Activated effector memory CD4-positive, alpha-beta T cell treated with anti-CD3 and anti-CD28 coated beads, Interleukin-2, amount 50 U/mL, for 16 hours (primary cell): ENCODE results near the gene GLMN.
"Not testable (repeated sequence)": the region's sequence is repeated elsewhere in the genome, so short reads cannot be mapped to it uniquely, and the experiment has no call there.

Source experiments
- DNase-seq: peaks from one replicate; pipeline ENCODE4 v3.0.0-alpha.2; 2020

Gene GLMN

DNA sequence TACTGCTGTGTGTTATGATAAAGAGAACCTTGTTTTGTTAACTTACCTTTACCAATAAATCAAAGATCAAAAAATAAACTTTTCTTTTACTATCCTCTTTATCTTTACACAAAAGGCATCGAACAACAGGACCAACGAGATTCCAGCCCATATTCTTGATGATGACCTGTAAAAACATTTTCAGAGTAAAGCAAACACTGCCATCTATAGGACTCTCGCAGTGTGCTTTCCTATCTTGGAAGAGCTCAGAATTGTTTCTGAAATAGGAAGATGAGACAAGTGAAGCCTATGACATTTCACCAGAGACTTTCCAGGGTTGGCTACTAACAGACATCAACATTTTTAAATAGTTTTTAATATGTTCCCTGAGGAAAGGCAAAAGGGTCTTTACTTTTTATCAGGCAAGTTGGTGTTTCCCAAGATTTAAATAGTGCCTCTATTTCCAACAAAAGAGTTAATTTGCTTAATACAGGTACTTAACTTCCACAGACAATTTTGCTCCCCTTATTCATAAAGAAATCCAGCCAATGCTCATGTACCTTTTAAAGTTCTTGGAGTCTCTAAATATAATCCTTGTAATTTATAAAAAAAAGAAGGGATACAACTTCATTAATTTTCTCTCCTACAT lies 7.3 kb downstream of the GLMN start:
- DNase-seq = no peak

DNA sequence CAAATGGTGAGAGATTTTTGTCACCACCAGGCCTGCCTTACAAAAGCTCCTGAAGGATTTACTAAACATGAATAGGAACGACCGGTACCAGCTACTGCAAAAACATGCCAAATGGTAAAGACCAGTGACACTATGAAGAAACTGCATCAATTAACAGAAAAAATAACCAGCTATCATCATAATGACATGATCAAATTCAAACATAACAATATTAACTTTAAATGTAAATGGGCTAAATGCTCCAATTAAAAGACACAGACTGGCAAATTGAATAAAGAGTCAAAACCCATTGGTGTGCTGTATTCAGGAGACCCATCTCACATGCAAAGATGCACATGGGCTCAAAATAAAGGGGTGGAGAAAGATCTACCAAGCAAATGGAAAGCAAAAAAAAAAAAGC lies 17.4 kb downstream of the GLMN start:
- DNase-seq = not testable (repeated sequence)

DNA sequence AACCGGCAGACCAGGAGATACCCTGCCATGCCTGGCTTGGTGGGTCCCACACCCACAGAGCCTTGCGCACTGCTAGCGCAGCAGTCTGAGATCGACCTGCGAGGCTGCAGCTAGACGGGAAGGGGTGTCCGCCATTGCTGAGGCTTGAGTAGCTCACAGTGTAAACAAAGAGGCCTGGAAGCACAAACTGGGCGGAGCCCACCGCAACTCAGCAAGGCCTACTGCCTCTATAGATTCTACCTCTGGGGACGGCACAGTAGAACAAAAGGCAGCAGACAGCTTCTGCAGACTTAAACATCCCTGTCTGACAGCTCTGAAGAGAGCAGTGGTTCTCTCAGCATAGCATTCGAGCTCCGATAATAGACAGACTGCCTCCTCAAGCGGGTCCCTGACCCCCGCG lies 19.0 kb downstream of the GLMN start:
- not testable (repeated sequence) for DNase-seq

DNA sequence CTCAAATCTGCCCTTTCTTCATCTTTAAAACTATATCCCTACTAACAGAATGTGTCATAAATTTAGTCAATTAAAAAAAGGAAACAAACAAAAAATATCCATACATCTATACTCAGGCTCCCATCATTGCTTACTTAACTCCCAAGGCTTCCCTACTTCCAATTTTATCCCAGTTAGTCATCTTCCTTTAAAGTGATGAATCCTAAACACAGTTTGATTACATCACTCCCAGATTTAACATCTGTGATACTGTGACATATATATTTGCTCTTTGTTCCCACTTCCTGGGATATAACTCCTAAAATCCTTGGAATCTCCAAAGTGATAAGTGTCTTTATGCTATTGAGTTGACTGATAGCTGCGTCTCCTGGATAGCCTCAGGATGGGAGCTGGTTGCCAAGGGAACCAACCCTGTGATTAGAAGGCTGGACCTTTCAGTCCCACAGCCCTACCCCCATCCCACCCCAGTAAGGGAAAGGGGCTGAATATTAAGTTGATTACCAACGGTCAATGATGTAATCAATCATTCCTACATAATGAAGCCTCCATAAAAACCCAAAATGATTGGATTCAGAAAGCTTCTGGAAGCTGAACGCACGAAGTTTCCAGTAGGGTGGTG lies 21.6 kb downstream of the GLMN start:
- DNase-seq = no peak

DNA sequence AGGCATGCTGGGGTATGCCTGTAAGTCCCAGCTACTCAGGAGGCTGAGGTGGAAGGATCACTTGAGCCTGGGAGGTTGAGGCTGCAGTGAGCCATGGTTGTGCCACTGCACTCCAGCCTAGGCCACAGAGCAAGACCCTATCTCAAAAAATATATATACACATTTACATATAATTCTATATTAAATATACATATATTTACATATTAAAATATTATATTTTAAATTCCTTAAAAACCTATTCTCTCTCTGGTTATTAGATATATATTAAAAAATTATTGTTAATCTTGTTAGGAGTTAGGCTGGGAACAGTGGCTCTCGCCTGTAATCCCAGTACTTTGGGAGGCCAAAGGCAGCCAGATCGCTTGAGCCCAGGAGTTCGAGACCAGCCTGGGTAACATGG lies 22.7 kb downstream of the GLMN start:
- no peak for DNase-seq

DNA sequence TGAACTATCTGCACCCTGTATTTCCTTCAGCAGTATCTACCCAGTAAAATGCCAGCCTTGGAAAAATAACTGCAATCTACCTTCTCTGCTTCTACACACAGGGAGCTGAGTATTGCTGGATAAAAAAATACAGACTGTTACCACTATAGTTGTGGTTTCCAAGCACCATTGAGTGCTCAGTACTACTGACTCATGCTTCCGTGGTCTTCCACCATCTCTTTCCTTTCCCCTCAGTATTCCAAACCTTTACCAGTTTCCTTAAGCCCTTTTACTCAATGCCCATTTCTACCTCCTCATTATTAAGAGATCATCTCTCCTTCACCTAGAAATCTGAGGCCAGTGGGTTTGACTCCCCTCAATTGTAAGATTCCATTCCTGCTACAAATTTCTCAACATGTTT lies 23.8 kb downstream of the GLMN start:
- no peak for DNase-seq

DNA sequence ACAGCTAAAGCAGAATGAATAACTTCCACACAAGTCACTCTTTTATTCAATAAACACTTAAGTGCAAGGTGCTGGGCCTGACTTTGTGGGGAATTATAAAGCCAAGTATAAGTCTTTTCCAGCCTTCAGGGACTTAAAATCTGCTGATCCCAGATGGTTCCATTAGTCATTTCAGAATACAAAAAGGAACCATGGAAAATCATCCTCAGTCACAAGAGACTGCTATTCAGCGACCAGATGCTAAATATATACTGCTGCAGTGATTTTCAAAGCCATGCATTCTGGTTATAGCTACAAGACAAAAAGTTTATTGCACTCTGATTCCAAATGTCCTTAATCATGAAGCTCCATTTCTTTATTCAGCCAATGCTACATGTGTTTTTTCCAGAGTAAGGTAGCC lies 25.7 kb downstream of the GLMN start:
- DNase-seq = no peak

DNA sequence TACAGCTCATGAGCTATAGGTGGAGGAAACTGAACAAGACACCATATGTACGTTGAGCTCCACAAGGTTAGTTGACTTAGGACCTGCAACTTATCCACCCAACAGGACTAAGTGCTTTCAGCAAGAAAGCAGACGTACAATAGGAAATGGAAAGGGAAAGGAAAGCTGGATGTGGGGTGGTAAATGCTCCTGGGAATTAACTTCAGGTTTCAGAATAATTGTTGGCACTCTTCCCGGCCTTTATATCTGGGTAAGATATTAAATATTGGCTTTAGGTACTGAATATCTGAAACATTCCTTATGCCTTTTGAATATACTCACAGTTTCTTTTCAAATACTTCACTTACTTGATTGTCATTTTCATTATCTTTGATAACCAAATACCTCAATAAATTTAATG lies 36.3 kb downstream of the GLMN start:
- no peak for DNase-seq

DNA sequence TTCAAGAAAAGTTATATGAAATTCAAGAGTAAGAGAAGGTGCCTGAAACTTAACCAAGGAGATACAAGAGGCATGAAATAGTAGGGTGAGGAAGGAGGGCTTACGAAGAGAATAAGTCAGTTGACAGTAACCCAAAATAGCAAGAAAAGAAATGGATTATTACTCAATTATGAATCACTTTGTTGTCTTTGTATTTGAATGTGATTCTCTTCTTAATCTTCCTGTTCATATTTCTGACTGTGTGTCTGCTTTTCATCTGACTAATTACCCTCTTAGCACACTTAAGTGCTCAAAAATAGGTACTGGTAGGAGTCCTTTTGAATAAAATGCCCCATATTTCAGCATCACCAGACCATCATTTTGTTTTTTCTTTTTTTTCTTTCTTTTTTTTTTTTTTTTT lies 39.4 kb downstream of the GLMN start:
- no peak for DNase-seq

DNA sequence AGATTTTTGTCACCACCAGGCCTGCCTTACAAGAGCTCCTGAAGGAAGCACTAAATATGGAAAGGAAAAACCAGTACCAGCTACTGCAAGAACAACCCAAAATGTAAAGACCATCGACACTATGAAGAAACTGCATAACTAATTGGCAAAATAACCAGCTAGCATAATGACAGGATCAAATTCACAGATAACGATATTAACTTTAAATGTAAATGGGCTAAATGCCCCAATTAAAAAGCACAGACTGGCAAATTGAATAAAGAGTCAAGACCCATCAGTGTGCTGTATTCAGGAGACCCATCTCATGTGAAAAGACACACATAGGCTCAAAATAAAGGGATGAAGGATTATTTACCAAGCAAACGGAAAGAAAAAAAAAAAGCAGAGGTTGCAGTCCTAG lies 44.1 kb downstream of the GLMN start:
- not testable (repeated sequence) for DNase-seq

DNA sequence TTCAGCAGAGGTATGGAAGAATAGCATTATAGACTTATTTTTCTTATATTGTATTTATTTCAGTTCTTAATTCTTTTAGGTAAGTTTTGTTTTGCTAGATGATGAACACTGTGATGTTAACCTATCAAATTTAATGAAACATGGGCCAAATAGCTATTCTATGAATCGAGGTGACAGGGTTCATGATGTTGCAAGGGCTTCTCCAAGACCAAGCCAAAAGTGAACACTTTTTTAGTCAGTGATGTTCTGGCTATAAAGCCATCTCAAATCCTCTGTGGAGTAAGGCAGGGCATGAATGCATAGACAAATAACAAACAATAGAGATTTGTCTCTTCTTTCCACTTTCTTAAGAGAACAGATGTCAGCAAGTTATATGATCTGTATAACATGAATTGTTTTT lies 54.4 kb downstream of the GLMN start:
- DNase-seq = no peak

DNA sequence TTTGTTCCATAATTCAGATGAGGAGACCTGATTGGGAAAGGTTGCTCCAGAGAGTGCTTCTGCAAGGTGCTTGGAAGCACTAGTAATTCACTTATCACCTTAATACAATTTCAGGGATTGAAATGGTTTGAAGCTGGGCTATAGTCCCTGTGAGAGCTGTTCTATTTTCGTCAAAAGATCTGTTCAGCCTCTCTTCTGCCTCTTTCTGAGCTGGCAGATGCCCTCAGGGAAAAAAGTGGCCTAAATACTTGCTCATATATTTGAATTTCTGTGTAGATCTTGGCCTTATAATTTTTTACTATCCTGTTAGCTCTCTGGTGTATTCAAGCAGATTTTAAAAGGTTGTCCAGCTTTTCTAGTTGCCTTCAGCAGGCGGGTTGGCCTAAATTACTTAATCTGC lies 58.8 kb downstream of the GLMN start:
- DNase-seq = no peak

DNA sequence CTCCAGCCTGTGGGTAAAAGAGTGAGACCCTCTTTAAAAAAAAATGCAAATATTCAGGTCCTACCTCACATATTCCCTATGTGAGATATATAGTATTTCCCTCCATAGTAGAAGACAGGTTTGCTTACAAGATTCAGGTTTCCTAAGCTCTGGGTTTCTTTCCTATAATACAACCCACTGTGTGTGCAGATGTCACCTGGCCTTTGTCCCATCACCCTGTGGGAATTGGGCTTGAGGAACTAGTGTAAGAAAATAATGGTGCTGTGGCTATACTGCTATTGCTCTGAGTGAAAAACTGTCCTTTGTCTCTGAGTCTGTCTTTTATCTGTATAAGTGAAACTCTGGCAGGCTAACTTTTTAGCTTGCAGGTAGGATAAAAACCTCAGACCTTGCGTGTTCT lies 68.1 kb downstream of the GLMN start:
- DNase-seq = no peak

DNA sequence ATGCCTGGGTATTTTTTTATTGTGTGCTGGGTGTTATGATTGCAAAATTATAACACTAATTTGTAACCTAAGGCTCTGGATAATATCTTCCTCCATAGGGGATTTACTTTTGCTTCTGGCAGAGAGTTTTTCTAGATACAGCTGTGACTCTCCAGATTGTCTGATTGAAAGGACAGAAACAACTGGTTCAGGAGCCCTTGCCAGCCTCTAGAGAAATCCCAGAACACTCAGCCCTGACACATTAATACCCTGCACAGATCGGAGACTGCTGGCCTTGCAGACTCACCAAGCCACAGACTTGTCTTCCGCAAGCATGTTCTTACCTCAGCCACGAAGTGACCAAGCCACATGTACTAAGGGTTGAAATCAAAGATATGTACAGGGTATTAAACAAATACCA lies 70.4 kb downstream of the GLMN start:
- DNase-seq = no peak

DNA sequence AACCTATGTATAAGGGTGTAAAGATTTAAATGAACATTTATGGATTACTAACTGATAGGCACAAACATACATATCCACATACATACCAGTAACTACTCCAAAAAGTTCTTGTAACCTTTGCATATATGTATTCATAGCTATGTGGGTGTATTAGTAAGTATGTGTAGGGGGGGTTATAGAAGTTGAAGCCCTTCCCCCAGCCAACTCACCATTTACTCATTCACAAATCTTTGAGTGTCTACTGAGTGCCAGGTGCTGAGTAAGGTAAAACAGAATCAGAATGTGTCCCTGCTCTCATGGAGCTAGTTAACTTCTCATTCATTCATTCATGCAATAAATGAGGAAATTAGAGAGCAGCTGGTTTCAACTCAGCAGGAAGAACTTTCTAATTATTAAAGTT lies 79.8 kb downstream of the GLMN start:
- DNase-seq = no peak

DNA sequence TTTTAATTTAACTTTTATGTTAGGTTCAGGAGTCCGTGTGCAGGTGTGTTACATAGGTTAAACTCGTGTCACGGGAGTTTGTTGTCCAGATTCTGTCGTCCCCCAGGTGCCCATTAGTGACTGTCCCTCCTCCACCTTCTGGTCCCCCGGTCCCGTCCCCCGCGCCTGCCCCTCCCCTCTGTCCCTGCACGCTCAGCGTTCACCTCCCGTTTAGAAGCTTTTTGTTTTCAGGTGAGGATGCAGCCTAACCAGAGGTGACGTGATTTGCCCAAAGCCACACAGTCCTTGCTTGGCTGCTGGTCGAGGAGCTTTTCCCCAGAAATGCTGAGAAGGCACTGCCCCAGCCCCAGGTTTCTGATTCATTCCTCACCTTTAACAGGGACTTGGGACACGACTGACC lies 80.2 kb downstream of the GLMN start:
- DNase-seq = no peak

DNA sequence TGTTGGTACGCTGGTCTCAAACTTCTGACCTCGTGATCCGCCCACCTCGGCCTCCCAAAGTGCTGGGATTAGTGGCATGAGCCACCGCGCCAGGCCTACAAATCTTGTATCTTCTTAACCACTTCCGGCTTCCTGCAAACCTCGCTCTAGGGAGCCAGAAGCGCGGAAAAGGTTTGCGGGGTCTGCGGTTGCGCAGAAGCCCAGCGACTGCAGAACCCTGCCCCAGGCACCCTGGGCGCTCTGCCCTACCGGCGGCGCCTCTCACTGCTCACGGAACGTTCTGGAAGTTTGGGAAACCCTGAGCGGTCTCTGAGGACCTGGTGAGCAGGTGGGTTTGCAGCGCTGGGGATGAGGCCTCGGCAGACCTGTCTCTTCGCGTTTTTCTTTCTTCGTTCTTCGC lies 81.1 kb downstream of the GLMN start, which contains the start of gene C1orf146:
TSS of gene C1orf146 (plus strand) at position 195 of the 400 bp plus-strand sequence. CDS start 13,506 bp downstream, outside the sequence.
- DNase-seq = no peak

DNA sequence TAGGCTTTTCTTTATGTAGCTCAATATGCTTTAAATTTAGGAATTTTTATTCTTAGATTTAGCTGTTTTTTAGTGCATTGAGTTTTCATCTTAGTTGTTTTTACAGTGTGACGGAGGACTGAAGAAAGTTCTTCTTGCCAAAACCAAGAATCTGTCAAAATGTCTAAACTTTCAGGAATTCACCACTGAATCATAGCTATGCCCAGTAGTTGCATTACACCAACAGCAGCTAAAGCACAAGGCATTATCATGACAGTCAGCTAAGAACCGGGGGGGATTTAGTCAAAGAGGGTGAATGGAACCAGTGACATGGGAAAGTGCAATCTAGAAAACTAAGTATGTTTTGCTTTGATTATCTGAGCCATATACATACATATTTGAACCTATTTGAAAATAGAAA lies 87.6 kb downstream of the GLMN start:
- no peak for DNase-seq

DNA sequence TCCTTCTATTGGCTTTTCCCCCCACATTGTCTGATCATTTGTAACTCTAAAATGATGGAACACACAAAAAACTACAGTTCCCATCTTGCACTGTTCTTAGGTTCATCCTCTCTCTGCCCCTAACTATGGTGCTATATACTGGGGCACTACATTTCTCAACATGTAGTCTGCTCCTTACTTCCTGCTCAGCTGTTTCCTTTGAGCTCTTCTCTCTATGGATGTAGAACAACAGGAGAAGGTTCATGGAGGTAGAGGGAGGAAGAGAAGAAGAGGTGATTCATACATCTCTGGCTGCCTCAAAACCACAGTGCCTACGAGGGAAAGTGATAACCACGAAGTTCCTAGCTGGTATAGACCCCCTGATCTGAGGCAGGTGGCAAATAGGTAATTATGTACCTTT lies 88.1 kb downstream of the GLMN start:
- DNase-seq = no peak

DNA sequence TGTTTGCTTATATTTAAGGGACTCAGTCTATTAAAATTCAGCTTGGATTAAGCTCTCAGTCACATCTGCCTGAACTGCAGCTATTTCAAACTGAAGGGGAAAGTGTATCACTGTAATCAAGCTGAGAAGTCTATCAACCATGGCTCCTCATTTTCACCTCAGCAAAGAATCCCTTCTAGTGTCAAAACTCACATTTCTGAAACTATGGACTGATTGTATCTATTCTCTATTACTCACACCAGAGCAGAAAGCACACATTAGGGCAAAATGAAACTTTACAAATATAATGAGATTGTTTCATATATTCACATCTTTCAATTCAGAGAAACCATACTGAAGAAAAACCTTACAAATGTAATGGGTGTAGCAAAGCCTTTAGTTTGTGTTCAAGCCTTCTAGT lies 95.7 kb downstream of the GLMN start:
- no peak for DNase-seq

DNA sequence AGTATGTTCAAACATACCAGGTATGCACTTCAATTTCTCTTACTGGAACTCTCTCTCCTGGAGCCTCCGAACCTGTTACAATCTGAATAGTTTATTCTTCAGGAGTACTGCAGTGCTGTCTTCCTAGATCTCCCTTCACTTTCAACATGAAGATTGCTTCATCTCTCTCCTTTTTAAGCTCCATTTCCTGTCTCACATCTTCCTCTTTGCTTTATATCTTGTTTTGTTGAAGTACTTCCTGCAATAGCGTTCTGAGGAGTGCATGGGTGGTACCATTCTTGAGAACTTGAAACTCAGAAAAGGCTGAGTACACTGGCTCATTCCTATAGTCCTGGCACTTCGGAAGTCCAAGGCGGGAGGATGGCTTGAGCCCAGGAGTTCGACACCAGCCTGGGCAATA lies 96.8 kb downstream of the GLMN start:
- no peak for DNase-seq
